Endodermal cell (in vitro differentiated cells): ENCODE data around the gene PACSIN2. TPM values are rescaled to one million over a fixed set of nuclear protein-coding genes. Genes with fewer than 3 reads are reported as not detected.
"Not testable (repeated sequence)": the region's sequence is repeated elsewhere in the genome, so short reads cannot be mapped to it uniquely, and the experiment has no call there.

Source experiments
- DNase-seq: peaks from one replicate; pipeline ENCODE4 v3.0.0-alpha.2; 2017
- H3K27ac ChIP-seq: 2 replicates; pipeline ENCODE4 v1.5.1; 2013; ENCODE audit warnings: mild to moderate bottlenecking, low read depth, low read length, moderate library complexity
- H3K27me3 ChIP-seq: 2 replicates; pipeline ENCODE4 v1.6.1; 2013; ENCODE audit warnings: mild to moderate bottlenecking, low read length, moderate library complexity; ENCODE audit not compliant: insufficient read depth, control insufficient read depth, poor library complexity, severe bottlenecking
- H3K36me3 ChIP-seq: 2 replicates; pipeline ENCODE4 v1.7.0; 2013; ENCODE audit warnings: mild to moderate bottlenecking, low read length, moderate library complexity; ENCODE audit not compliant: control insufficient read depth, insufficient read depth
- H3K4me1 ChIP-seq: one replicate; pipeline ENCODE4 v1.7.0; 2013; ENCODE audit warnings: low read length; ENCODE audit not compliant: control insufficient read depth, insufficient read depth
- H3K4me3 ChIP-seq: 2 replicates; pipeline ENCODE4 v1.5.1; 2013; ENCODE audit warnings: mild to moderate bottlenecking, low read length, moderate library complexity
- H3K9ac ChIP-seq: 2 replicates; pipeline ENCODE4 v1.6.1; 2013; ENCODE audit warnings: mild to moderate bottlenecking, low read length, moderate library complexity; ENCODE audit not compliant: poor library complexity, severe bottlenecking; ENCODE audit errors: extremely low read depth
- H3K9me3 ChIP-seq: 2 replicates; pipeline ENCODE4 v1.6.1; 2013; ENCODE audit warnings: mild to moderate bottlenecking, low read length, moderate library complexity; ENCODE audit not compliant: control insufficient read depth
- H3K27ac Mint-ChIP-seq: 2 replicates; pipeline ENCODE4 v1.8.0; 2020; ENCODE audit warnings: mixed read lengths
- H3K27me3 Mint-ChIP-seq: 2 replicates; pipeline ENCODE4 v1.8.0; 2021; ENCODE audit warnings: mild to moderate bottlenecking, mixed read lengths; ENCODE audit not compliant: insufficient read depth
- H3K36me3 Mint-ChIP-seq: 2 replicates; pipeline ENCODE4 v1.8.0; 2020; ENCODE audit warnings: low read depth, mixed read lengths
- H3K4me1 Mint-ChIP-seq: 2 replicates; pipeline ENCODE4 v1.8.0; 2020; ENCODE audit warnings: mixed read lengths
- H3K4me3 Mint-ChIP-seq: 2 replicates; pipeline ENCODE4 v1.8.0; 2020; ENCODE audit warnings: mild to moderate bottlenecking, moderate library complexity, mixed read lengths
- H3K9me3 Mint-ChIP-seq: 2 replicates; pipeline ENCODE4 v1.8.0; 2020; ENCODE audit warnings: mild to moderate bottlenecking, mixed read lengths
- CTCF ChIP-seq: fragments of 200-600 bp; sonication (generic); conservative IDR thresholded peaks from 2 replicates; pipeline ENCODE4 v1.5.0; 2021; ENCODE audit warnings: antibody characterized with exemption, mild to moderate bottlenecking
- WGBS, 2 experiments: methylation state at CpG; one replicate each; pipeline versions ENCODE4 v1.1.5 to v1.1.7; 2013; ENCODE audit warnings: missing lambda C conversion rate in 2 of 2, mixed read lengths in 1 of 2; ENCODE audit not compliant: insufficient coverage in 1 of 2, insufficient read length in 1 of 2; 5-methylcytosine and 5-hydroxymethylcytosine counted together
- total RNA-seq, 2 donors: library from RNA; stranded (reverse); fragmentation: NEBNext Ultra II Directional in 1 of 2; extraction: Animal tissue kit (Norgen Biotek cat#: 25700) in 1 of 2; gene quantifications; 2 replicates in 1 of 2; 3 replicates in 1 of 2; pipeline ENCODE4 v1.2.1, GENCODE V29; 2021

Gene PACSIN2
- total RNA-seq, 2 donors from 2014 or later = 60.7 to 61.4 TPM

- Histone ChIP-seq H3K4me3 (no peak overlapping the region), H3K9ac (no peak overlapping the region), H3K27ac (no peak overlapping the region), H3K27me3 (no peaks in the 10 kb centered on the region), H3K36me3 (peaks cover 32% of the 10 kb centered on the region), H3K9me3 (no peaks in the 10 kb centered on the region), H3K4me1 (peaks cover 38% of the 10 kb centered on the region)
- Mint-ChIP-seq H3K36me3 (peaks cover 13% of the 10 kb centered on the region), H3K27ac (peak overlapping the region; percentile 1), H3K9me3 (no peaks in the 10 kb centered on the region), H3K4me3 (no peak overlapping the region), H3K27me3 (no peaks in the 10 kb centered on the region), H3K4me1 (peaks cover 72% of the 10 kb centered on the region)
- DNase-seq = peak; percentile 51
- no peak for TF ChIP-seq CTCF
- WGBS, 2 experiments = 90 to 95% methylated on average over 5 to 6 of the region's 9 CpGs
Observed at GRCh38 chr22:42962295-42963230, 52.4 kb downstream of the PACSIN2 start.

- Histone ChIP-seq H3K4me1 (peaks cover 38% of the 10 kb centered on the region), H3K36me3 (peaks cover 31% of the 10 kb centered on the region), H3K9ac (no peak overlapping the region), H3K27me3 (no peaks in the 10 kb centered on the region), H3K27ac (no peak overlapping the region), H3K4me3 (no peak overlapping the region), H3K9me3 (no peaks in the 10 kb centered on the region)
- Mint-ChIP-seq H3K4me1 (peaks cover 73% of the 10 kb centered on the region), H3K4me3 (no peak overlapping the region), H3K27me3 (no peaks in the 10 kb centered on the region), H3K9me3 (no peaks in the 10 kb centered on the region), H3K27ac (no peak overlapping the region), H3K36me3 (peaks cover 9% of the 10 kb centered on the region)
- WGBS, 2 experiments = 93 to 100% methylated on average over 3 to 6 of the region's 6 CpGs
- TF ChIP-seq CTCF = no peak
- no peak for DNase-seq
Observed at GRCh38 chr22:42961810-42962209, 53.1 kb downstream of the PACSIN2 start.

- not testable (repeated sequence) for H3K9me3 ChIP-seq, H3K27me3 ChIP-seq, H3K9me3 Mint-ChIP-seq, H3K27ac ChIP-seq, H3K4me3 Mint-ChIP-seq, H3K4me3 ChIP-seq, DNase-seq, H3K27me3 Mint-ChIP-seq, H3K36me3 Mint-ChIP-seq, H3K9ac ChIP-seq, H3K27ac Mint-ChIP-seq
- peaks cover 73% of the 10 kb centered on the region for H3K4me1 Mint-ChIP-seq
- Histone ChIP-seq H3K4me1 (peaks cover 38% of the 10 kb centered on the region), H3K36me3 (peaks cover 30% of the 10 kb centered on the region)
- WGBS, 2 experiments = 83 to 91% methylated on average over 2 to 3 of the region's 3 CpGs
Observed at GRCh38 chr22:42961400-42961690, 53.6 kb downstream of the PACSIN2 start.
